DND-41 (cell line): ENCODE results near the gene ARVCF.

ENCODE experiments used
- ATAC-seq: fragments of 200-7000 bp; cut with Tn5 transposase; 3 replicates; pipeline ENCODE4 v1.9.1; 2021; ENCODE audit warnings: low read depth; ENCODE audit not compliant: insufficient read depth
- DNase-seq: peaks from one replicate; pipeline ENCODE4 v3.0.0-alpha.2; 2020
- H2AFZ ChIP-seq: 2 replicates; pipeline ENCODE4 v1.6.0; 2012; ENCODE audit warnings: low read depth, low read length
- H3K27ac ChIP-seq: 2 replicates; pipeline ENCODE4 v1.5.1; 2012; ENCODE audit warnings: low read length, inconsistent platforms
- H3K27me3 ChIP-seq: fragments of 200-600 bp; sonication (generic); 2 replicates; pipeline ENCODE4 v1.6.0; 2012; ENCODE audit warnings: low read length, mild to moderate bottlenecking, inconsistent platforms; ENCODE audit not compliant: insufficient read depth, poor library complexity
- H3K36me3 ChIP-seq: 2 replicates; pipeline ENCODE4 v1.5.1; 2012; ENCODE audit warnings: low read length, inconsistent platforms; ENCODE audit not compliant: insufficient read depth
- H3K4me1 ChIP-seq: 2 replicates; pipeline ENCODE4 v1.5.1; 2012; ENCODE audit warnings: mild to moderate bottlenecking, low read length; ENCODE audit not compliant: insufficient read depth
- H3K4me2 ChIP-seq: 2 replicates; pipeline ENCODE4 v1.6.0; 2012; ENCODE audit warnings: mild to moderate bottlenecking, moderate library complexity, low read length, inconsistent platforms; ENCODE audit not compliant: insufficient read depth
- H3K4me3 ChIP-seq, 2 experiments: fragments of 200-600 bp in 1 of 2; shearing (Covaris generic) in 1 of 2; 2 replicates each; pipeline ENCODE4 v1.5.1; 2012 to 2016; ENCODE audit warnings: inconsistent platforms in 2 of 2, low read length in 2 of 2, mild to moderate bottlenecking in 2 of 2, low read depth in 1 of 2, moderate library complexity in 1 of 2
- H3K79me2 ChIP-seq: 2 replicates; pipeline ENCODE4 v1.6.0; 2012; ENCODE audit warnings: low read length, inconsistent platforms; ENCODE audit not compliant: insufficient read depth
- H3K9ac ChIP-seq: 2 replicates; pipeline ENCODE4 v1.6.0; 2012; ENCODE audit warnings: low read depth, mild to moderate bottlenecking, inconsistent platforms, low read length, moderate library complexity
- H3K9me3 ChIP-seq: 2 replicates; pipeline ENCODE4 v1.5.1; 2012; ENCODE audit warnings: low read length, moderate library complexity, mild to moderate bottlenecking, inconsistent platforms; ENCODE audit not compliant: insufficient read depth, severe bottlenecking
- H4K20me1 ChIP-seq: 2 replicates; pipeline ENCODE4 v1.6.0; 2012; ENCODE audit warnings: low read length; ENCODE audit not compliant: insufficient read depth
- CTCF ChIP-seq: IDR thresholded peaks from 2 replicates; pipeline ENCODE4 v1.5.1; 2012; ENCODE audit warnings: borderline replicate concordance, low read length, moderate library complexity, mild to moderate bottlenecking; ENCODE audit not compliant: poor library complexity, severe bottlenecking; ENCODE audit errors: extremely low read depth
- EZH2 ChIP-seq: IDR thresholded peaks from 3 replicates; pipeline ENCODE4 v1.6.1; 2012; ENCODE audit warnings: borderline replicate concordance, low read depth, mild to moderate bottlenecking, moderate library complexity, low read length, inconsistent platforms; ENCODE audit not compliant: severe bottlenecking

Gene ARVCF

GRCh38 chr22:20064545-20065262 lies 48.1 kb upstream of the ARVCF start:
- no peaks in the 10 kb centered on the region for H3K9me3 ChIP-seq
- peaks cover 43% of the 10 kb centered on the region for H3K36me3 ChIP-seq
- H3K4me3 ChIP-seq, result no peak overlapping the region
- TF ChIP-seq CTCF (no peak), EZH2 (no peak)
- no peak for DNase-seq
- H3K79me2 ChIP-seq, result no peaks in the 10 kb centered on the region
- no peak overlapping the region for H3K4me2 ChIP-seq
- H2AFZ ChIP-seq, result no peak overlapping the region
- no peak overlapping the region for H3K27ac ChIP-seq
- no peak overlapping the region for H3K9ac ChIP-seq
- no peak for ATAC-seq
- H3K4me1 ChIP-seq, result no peaks in the 10 kb centered on the region
- H4K20me1 ChIP-seq, result no peaks in the 10 kb centered on the region
- no peaks in the 10 kb centered on the region for H3K27me3 ChIP-seq

GRCh38 chr22:20064140-20064480 lies 47.5 kb upstream of the ARVCF start:
- H4K20me1 ChIP-seq, result no peaks in the 10 kb centered on the region
- no peak for DNase-seq

GRCh38 chr22:20063271-20064139 lies 46.9 kb upstream of the ARVCF start:
- H2AFZ ChIP-seq, result no peak overlapping the region
- no peaks in the 10 kb centered on the region for H3K79me2 ChIP-seq
- H3K4me3 ChIP-seq, result no peak overlapping the region
- no peaks in the 10 kb centered on the region for H3K9me3 ChIP-seq
- no peaks in the 10 kb centered on the region for H3K27me3 ChIP-seq
- DNase-seq (no peak), ATAC-seq (peak; percentile 36; the same call in 1 of the 3 replicates)
- no peak overlapping the region for H3K27ac ChIP-seq
- H3K4me2 ChIP-seq, result no peak overlapping the region
- no peaks in the 10 kb centered on the region for H3K4me1 ChIP-seq
- H4K20me1 ChIP-seq, result no peaks in the 10 kb centered on the region
- no peak overlapping the region for H3K9ac ChIP-seq
- peaks cover 43% of the 10 kb centered on the region for H3K36me3 ChIP-seq
- no peak for TF ChIP-seq CTCF
- TF ChIP-seq EZH2, result no peak

More at GRCh38 chr22:20064140-20064480, 47.5 kb upstream of the ARVCF start:
- Histone ChIP-seq H3K27me3 (no peaks in the 10 kb centered on the region), H3K4me3 (no peak overlapping the region), H2AFZ (no peak overlapping the region), H3K27ac (no peak overlapping the region), H3K4me1 (no peaks in the 10 kb centered on the region), H3K9ac (no peak overlapping the region), H3K4me2 (no peak overlapping the region), H3K79me2 (no peaks in the 10 kb centered on the region), H3K9me3 (no peaks in the 10 kb centered on the region), H3K36me3 (peaks cover 43% of the 10 kb centered on the region)
- ATAC-seq, result no peak
- TF ChIP-seq CTCF (no peak), EZH2 (no peak)
